Choroid plexus epithelial cell (primary cell): ENCODE results near the gene IGLL5.
A peak's percentile ranks its signal among the peaks of the same experiment; 100 is the strongest.

Experiments
- DNase-seq: peaks from one replicate; pipeline ENCODE4 v3.0.0-alpha.2; 2010; ENCODE audit warnings: low read depth
- H3K4me3 ChIP-seq: 2 replicates; pipeline ENCODE4 v1.5.1; 2011; ENCODE audit warnings: low read depth, mild to moderate bottlenecking, control low read depth, low read length, moderate library complexity
- CTCF ChIP-seq: conservative IDR thresholded peaks from 2 replicates; pipeline ENCODE4 v1.5.1; 2011; ENCODE audit warnings: low read depth, mild to moderate bottlenecking, control low read depth, inconsistent platforms, low read length, moderate library complexity

The IGLL5 gene

GRCh38 chr22:22843848-22844247 lies 43.8 kb upstream of the IGLL5 start:
- H3K4me3 ChIP-seq: no peak overlapping the region
- DNase-seq: no peak
- TF ChIP-seq CTCF: no peak

GRCh38 chr22:22847241-22847640 lies 40.4 kb upstream of the IGLL5 start:
- TF ChIP-seq CTCF: no peak
- DNase-seq: no peak
- H3K4me3 ChIP-seq: no peak overlapping the region

- peak; percentile 68 for DNase-seq
- no peak overlapping the region for H3K4me3 ChIP-seq
- peak; percentile 97 for TF ChIP-seq CTCF
Observed at GRCh38 chr22:22848364-22848866, 39.2 kb upstream of the IGLL5 start.

- no peak for TF ChIP-seq CTCF
- no peak for DNase-seq
- H3K4me3 ChIP-seq: no peak overlapping the region
Observed at GRCh38 chr22:22849640-22850610, 37.7 kb upstream of the IGLL5 start.

- no peak for DNase-seq
- H3K4me3 ChIP-seq: no peak overlapping the region
- TF ChIP-seq CTCF: no peak
Observed at GRCh38 chr22:22851969-22852368, 35.6 kb upstream of the IGLL5 start.

GRCh38 chr22:22853713-22854112 lies 33.9 kb upstream of the IGLL5 start:
- TF ChIP-seq CTCF: no peak
- DNase-seq: no peak
- H3K4me3 ChIP-seq: no peak overlapping the region

- H3K4me3 ChIP-seq: no peak overlapping the region
- DNase-seq: no peak
- TF ChIP-seq CTCF: no peak
Observed at GRCh38 chr22:22854466-22854865, 33.1 kb upstream of the IGLL5 start.
